SHP77 treated with DMSO at 0.1 percent for 48 hours (cell line): ENCODE measurements around the gene ARID5A.

Source experiments
- DNase-seq: peaks from one replicate; lab custom pipeline; 2025; lab: John Stamatoyannopoulos, UW

The ARID5A gene

GRCh38 chr2:96507957-96508520 lies 28.5 kb upstream of the ARID5A start:
- DNase-seq, result peak; percentile 8

GRCh38 chr2:96508521-96509113 lies 27.9 kb upstream of the ARID5A start:
- no peak for DNase-seq

- peak; percentile 40 for DNase-seq
These were observed 27.3 kb upstream of the ARID5A start for GRCh38 chr2:96509114-96509846.

- DNase-seq, result no peak
These were observed 26.7 kb upstream of the ARID5A start for GRCh38 chr2:96509847-96510230.

- DNase-seq, result no peak
These were observed 25.5 kb upstream of the ARID5A start for GRCh38 chr2:96510931-96511595.

GRCh38 chr2:96511851-96512250 lies 24.7 kb upstream of the ARID5A start:
- DNase-seq, result no peak

- no peak for DNase-seq
These were observed 24.2 kb upstream of the ARID5A start for GRCh38 chr2:96512341-96512740.

- DNase-seq, result no peak
These were observed 22.0 kb upstream of the ARID5A start for GRCh38 chr2:96514521-96514920.

GRCh38 chr2:96517079-96517478 lies 19.5 kb upstream of the ARID5A start:
- no peak for DNase-seq

GRCh38 chr2:96520231-96520630 lies 16.3 kb upstream of the ARID5A start:
- no peak for DNase-seq

GRCh38 chr2:96520697-96521096 lies 15.9 kb upstream of the ARID5A start:
- DNase-seq, result no peak

- no peak for DNase-seq
These were observed 15.3 kb upstream of the ARID5A start for GRCh38 chr2:96521219-96521618.

- DNase-seq, result no peak
These were observed 14.0 kb upstream of the ARID5A start for GRCh38 chr2:96522304-96523203.

GRCh38 chr2:96523659-96524481 lies 12.7 kb upstream of the ARID5A start:
- no peak for DNase-seq

- DNase-seq, result no peak
These were observed 11.9 kb upstream of the ARID5A start for GRCh38 chr2:96524482-96525210.

GRCh38 chr2:96525211-96525507 lies 11.4 kb upstream of the ARID5A start:
- DNase-seq, result no peak

GRCh38 chr2:96526101-96526591 lies 10.4 kb upstream of the ARID5A start:
- DNase-seq, result no peak

- no peak for DNase-seq
These were observed 9.8 kb upstream of the ARID5A start for GRCh38 chr2:96526615-96527285.

GRCh38 chr2:96527286-96528005 lies 9.1 kb upstream of the ARID5A start:
- DNase-seq, result no peak
